ENCODE data around the gene GRIN2A.
"Not testable (repeated sequence)": the region's sequence is repeated elsewhere in the genome, so short reads cannot be mapped to it uniquely, and the experiment has no call there.

GRIN2A gene

GRCh38 chr16:9908613-9909012 lies 273.6 kb downstream of the GRIN2A start:
- no peak for DNase-seq

GRCh38 chr16:9907752-9908151 lies 274.5 kb downstream of the GRIN2A start:
- DNase-seq: no peak

- no peak for DNase-seq
Observed at GRCh38 chr16:9906218-9906617, 276.0 kb downstream of the GRIN2A start.

- no peak for DNase-seq
Observed at GRCh38 chr16:9904526-9904925, 277.7 kb downstream of the GRIN2A start.

GRCh38 chr16:9900576-9900975 lies 281.7 kb downstream of the GRIN2A start:
- DNase-seq: no peak

GRCh38 chr16:9898555-9898954 lies 283.7 kb downstream of the GRIN2A start:
- no peak for DNase-seq

- DNase-seq: no peak
Observed at GRCh38 chr16:9898124-9898523, 284.1 kb downstream of the GRIN2A start.

- no peak for DNase-seq
Observed at GRCh38 chr16:9895817-9896216, 286.4 kb downstream of the GRIN2A start.

- no peak for DNase-seq
Observed at GRCh38 chr16:9885876-9886275, 296.4 kb downstream of the GRIN2A start.

- no peak for DNase-seq
Observed at GRCh38 chr16:9885467-9885866, 296.8 kb downstream of the GRIN2A start.

- DNase-seq: not testable (repeated sequence)
Observed at GRCh38 chr16:9875981-9876380, 306.2 kb downstream of the GRIN2A start.

GRCh38 chr16:9874219-9874618 lies 308.0 kb downstream of the GRIN2A start:
- DNase-seq: no peak

- no peak for DNase-seq
Observed at GRCh38 chr16:9870962-9871361, 311.3 kb downstream of the GRIN2A start.

GRCh38 chr16:9869776-9870175 lies 312.5 kb downstream of the GRIN2A start:
- DNase-seq: no peak

GRCh38 chr16:9868606-9869149 lies 313.6 kb downstream of the GRIN2A start:
- no peak for DNase-seq

GRCh38 chr16:9867176-9867575 lies 315.1 kb downstream of the GRIN2A start:
- DNase-seq: no peak

GRCh38 chr16:9864461-9864860 lies 317.8 kb downstream of the GRIN2A start:
- no peak for DNase-seq

GRCh38 chr16:9862327-9862726 lies 319.9 kb downstream of the GRIN2A start:
- DNase-seq: no peak

GRCh38 chr16:9860876-9861275 lies 321.4 kb downstream of the GRIN2A start:
- no peak for DNase-seq

- no peak for DNase-seq
Observed at GRCh38 chr16:9859701-9860327, 322.4 kb downstream of the GRIN2A start.

GRCh38 chr16:9854675-9855074 lies 327.6 kb downstream of the GRIN2A start:
- DNase-seq: no peak

GRCh38 chr16:9852003-9852402 lies 330.2 kb downstream of the GRIN2A start:
- no peak for DNase-seq

- DNase-seq: no peak
Observed at GRCh38 chr16:9850817-9851216, 331.4 kb downstream of the GRIN2A start.

GRCh38 chr16:9849697-9850245 lies 332.5 kb downstream of the GRIN2A start:
- no peak for DNase-seq

GRCh38 chr16:9847146-9847545 lies 335.1 kb downstream of the GRIN2A start:
- DNase-seq: no peak

All from T-helper 2 cell (primary cell).